ENCODE measurements around the gene RTL1. TPM values are rescaled to one million over a fixed set of nuclear protein-coding genes. Genes with fewer than 3 reads are reported as not detected.

RTL1 gene
- total RNA-seq, 4 donors from 2014 or later, result not detected

- intact Hi-C loops (cut with DNase I; ENCODE audit: low total_unique reads) (no loop called here), in situ Hi-C loops (cut with MboI; ENCODE audit: low pct_ligation_motif_present in 1 of 4, low pct_unique_long_range_greater_than_20kb in 1 of 4, low sequenced_read_pairs in 3 of 4) (no loop called here)
- no peak overlapping the region for H3K27ac ChIP-seq
- 33 to 86% methylated on average over 1 to 12 of the region's 13 CpGs for WGBS, 2 donors (ENCODE audit: low coverage in 1 of 2)
- H3K4me3 ChIP-seq, result no peak overlapping the region
- TF ChIP-seq CTCF (IDR thresholded peaks at IDR 0.05), result no peak
- TF ChIP-seq POLR2AphosphoS5 (IDR thresholded peaks at IDR 0.05), result no peak
- TF ChIP-seq POLR2A (IDR thresholded peaks at IDR 0.05), result no peak
- no peak for TF ChIP-seq EP300 (IDR thresholded peaks at IDR 0.05; ENCODE audit: low read depth)
- DNase-seq, result peak; percentile 2
- H3K4me1 ChIP-seq, result peaks cover 0 to 20% (median 8%) of the 10 kb centered on the region in 4 donors
- H3K27me3 ChIP-seq, result peaks cover 12% of the 10 kb centered on the region
- H3K9me3 ChIP-seq, result no peaks in the 10 kb centered on the region
- no peaks in the 10 kb centered on the region for H3K36me3 ChIP-seq
These were observed 11.7 kb downstream of the RTL1 start for GRCh38 chr14:100891501-100892445.

GRCh38 chr14:100891051-100891450 is 12.5 kb downstream of the RTL1 start:
- 83% methylated on average over 10 of the region's 10 CpGs; no CpG with 5 or more reads in 1 of the 2 donors for WGBS, 2 donors (ENCODE audit: low coverage in 1 of 2)
- no peaks in the 10 kb centered on the region for H3K36me3 ChIP-seq
- H3K27ac ChIP-seq, result no peak overlapping the region
- H3K9me3 ChIP-seq, result no peaks in the 10 kb centered on the region
- peaks cover 5% of the 10 kb centered on the region for H3K27me3 ChIP-seq
- no peak for TF ChIP-seq POLR2A (IDR thresholded peaks at IDR 0.05)
- no peak for TF ChIP-seq POLR2AphosphoS5 (IDR thresholded peaks at IDR 0.05)
- no peak for TF ChIP-seq EP300 (IDR thresholded peaks at IDR 0.05; ENCODE audit: low read depth)
- TF ChIP-seq CTCF (IDR thresholded peaks at IDR 0.05), result no peak
- in situ Hi-C loops (cut with MboI; ENCODE audit: low pct_ligation_motif_present in 1 of 4, low pct_unique_long_range_greater_than_20kb in 1 of 4, low sequenced_read_pairs in 3 of 4), result no loop called here
- H3K4me1 ChIP-seq, result peaks cover 0 to 20% (median 8%) of the 10 kb centered on the region in 4 donors
- intact Hi-C loops (cut with DNase I; ENCODE audit: low total_unique reads), result no loop called here
- no peak overlapping the region for H3K4me3 ChIP-seq
- peak; percentile 2 for DNase-seq

GRCh38 chr14:100890061-100890850 is 13.3 kb downstream of the RTL1 start:
- in situ Hi-C loops (cut with MboI; ENCODE audit: low pct_ligation_motif_present in 1 of 4, low pct_unique_long_range_greater_than_20kb in 1 of 4, low sequenced_read_pairs in 3 of 4), result no loop called here
- Histone ChIP-seq H3K4me3 (no peak overlapping the region), H3K27me3 (peaks cover 4% of the 10 kb centered on the region), H3K36me3 (no peaks in the 10 kb centered on the region), H3K9me3 (no peaks in the 10 kb centered on the region), H3K27ac (no peak overlapping the region), H3K4me1 (peaks cover 0 to 20% (median 8%) of the 10 kb centered on the region in 4 donors)
- intact Hi-C loops (cut with DNase I; ENCODE audit: low total_unique reads), result no loop called here
- DNase-seq, result no peak
- TF ChIP-seq CTCF (IDR thresholded peaks at IDR 0.05) (no peak), POLR2AphosphoS5 (IDR thresholded peaks at IDR 0.05) (no peak), POLR2A (IDR thresholded peaks at IDR 0.05) (no peak), EP300 (IDR thresholded peaks at IDR 0.05; ENCODE audit: low read depth) (no peak)
- 79% methylated on average over 8 of the region's 8 CpGs; no CpG with 5 or more reads in 1 of the 2 donors for WGBS, 2 donors (ENCODE audit: low coverage in 1 of 2)

- DNase-seq, result no peak
- 87 to 100% methylated on average over 2 to 6 of the region's 6 CpGs for WGBS, 2 donors (ENCODE audit: low coverage in 1 of 2)
- intact Hi-C loops (cut with DNase I; ENCODE audit: low total_unique reads), result no loop called here
- no peak overlapping the region for H3K27ac ChIP-seq
- no peak for TF ChIP-seq POLR2A (IDR thresholded peaks at IDR 0.05)
- TF ChIP-seq CTCF (IDR thresholded peaks at IDR 0.05), result no peak
- no peak for TF ChIP-seq POLR2AphosphoS5 (IDR thresholded peaks at IDR 0.05)
- TF ChIP-seq EP300 (IDR thresholded peaks at IDR 0.05; ENCODE audit: low read depth), result no peak
- H3K36me3 ChIP-seq, result no peaks in the 10 kb centered on the region
- peaks cover 0 to 20% (median 8%) of the 10 kb centered on the region in 4 donors for H3K4me1 ChIP-seq
- in situ Hi-C loops (cut with MboI; ENCODE audit: low pct_ligation_motif_present in 1 of 4, low pct_unique_long_range_greater_than_20kb in 1 of 4, low sequenced_read_pairs in 3 of 4), result no loop called here
- H3K27me3 ChIP-seq, result peaks cover 4% of the 10 kb centered on the region
- no peaks in the 10 kb centered on the region for H3K9me3 ChIP-seq
- no peak overlapping the region for H3K4me3 ChIP-seq
These were observed 13.9 kb downstream of the RTL1 start for GRCh38 chr14:100889641-100890040.

Measured in transverse colon (tissue), 4 donors.